GM21825 (cell line): ENCODE data around the gene SKIL.

Experiments used
- ATAC-seq: cut with Tn5 transposase; IDR thresholded peaks from one replicate; pipeline ENCODE4 v1.9.1; 2021; ENCODE audit warnings: mild to moderate bottlenecking, moderate library complexity; ENCODE audit not compliant: unreplicated experiment

SKIL gene

DNA sequence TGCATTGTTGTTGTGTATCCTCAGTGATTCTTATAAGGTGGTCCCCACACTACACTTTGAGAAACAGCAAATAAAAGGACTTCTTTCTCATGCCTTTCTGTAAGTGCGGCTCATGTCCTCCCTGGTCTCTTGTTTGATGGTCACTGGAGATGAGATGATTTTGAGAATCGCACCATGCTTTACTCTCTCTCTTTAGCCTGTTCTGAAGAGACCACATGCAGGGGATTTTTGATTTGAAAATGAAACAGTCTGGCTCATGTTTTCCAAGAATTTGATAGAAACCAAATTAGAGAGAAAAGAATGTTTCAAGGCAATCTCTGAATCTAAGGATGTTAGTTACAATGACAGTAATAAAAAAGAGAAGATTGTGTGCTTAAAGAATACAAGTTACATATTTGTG lies 79.2 kb downstream of the SKIL start:
- ATAC-seq, result no peak

DNA sequence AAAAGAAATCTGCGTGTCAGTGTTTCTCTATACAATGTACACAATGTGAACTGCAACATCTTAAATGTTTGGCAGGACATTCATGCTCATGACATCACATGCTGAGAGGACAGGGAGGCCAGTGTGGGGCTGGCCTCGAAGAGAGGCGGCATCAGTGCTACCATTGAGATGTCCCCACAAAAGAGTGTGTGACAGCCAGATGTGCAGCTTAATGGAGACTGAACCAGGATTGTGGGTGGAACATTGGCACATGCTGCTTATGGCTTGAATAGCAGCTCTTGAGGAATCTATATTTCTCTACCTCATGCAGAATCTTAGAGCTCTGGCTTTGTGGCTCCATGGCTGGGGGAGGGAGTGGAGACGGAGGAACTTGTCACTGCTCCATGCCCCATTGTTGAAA lies 79.7 kb downstream of the SKIL start:
- ATAC-seq, result no peak

DNA sequence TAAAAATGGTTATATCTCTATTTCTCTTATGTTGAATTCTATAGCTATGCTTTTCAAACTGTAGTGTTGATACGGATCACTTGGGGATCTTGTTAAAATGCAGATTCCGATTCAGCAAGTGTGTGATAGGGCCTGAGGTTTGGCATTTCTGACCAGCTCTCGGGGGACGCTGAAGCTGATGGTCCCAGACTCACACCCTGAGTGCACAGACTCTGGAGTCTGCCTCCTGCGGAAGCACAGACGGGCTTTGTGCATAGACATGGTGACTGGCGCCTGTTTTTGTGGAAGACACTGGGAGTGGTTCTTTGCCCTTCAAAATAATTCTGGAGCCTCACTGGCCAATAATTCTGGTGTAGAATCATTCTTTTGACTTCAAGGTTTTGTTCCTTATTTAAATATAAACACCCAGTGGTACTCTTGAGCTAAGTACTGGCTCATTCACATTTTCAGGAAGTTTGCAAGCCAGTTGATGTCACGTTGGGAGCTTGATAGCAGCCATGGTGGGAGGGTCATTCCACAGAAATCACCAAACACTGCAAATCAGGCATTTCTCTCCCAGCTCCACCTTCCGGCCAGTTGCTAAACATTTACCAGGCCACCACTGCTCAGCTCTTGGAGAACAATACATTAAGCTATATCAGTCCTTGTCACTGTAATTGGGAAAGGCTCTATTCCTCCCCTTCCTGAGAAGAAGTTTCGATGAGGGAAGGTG lies 80.3 kb downstream of the SKIL start:
- ATAC-seq, result no peak

- no peak for ATAC-seq
These were observed 81.3 kb downstream of the SKIL start for GRCh38 chr3:170438836-170439235.

DNA sequence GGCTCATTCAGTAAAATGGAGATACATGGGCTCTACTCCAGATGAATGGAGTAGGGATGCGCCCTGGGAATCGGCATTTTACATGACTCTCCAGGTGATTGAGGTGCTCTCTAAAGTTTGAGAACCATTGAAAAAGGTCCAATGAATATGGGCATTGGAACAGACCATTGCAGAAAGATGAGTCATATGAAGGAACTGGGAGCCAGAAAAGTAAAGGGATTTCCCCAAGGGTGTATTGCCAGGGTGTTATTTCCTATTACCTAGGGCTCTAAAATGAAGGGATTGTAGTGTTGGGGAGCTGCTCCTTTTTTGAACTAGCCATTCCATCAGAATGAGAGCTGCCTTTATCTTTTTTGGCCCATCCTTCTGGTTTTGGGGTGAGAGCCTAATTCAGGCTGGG lies 82.8 kb downstream of the SKIL start:
- ATAC-seq, result no peak

- ATAC-seq, result no peak
These were observed 83.9 kb downstream of the SKIL start for GRCh38 chr3:170441412-170441811.

GRCh38 chr3:170442947-170443346 lies 85.4 kb downstream of the SKIL start:
- no peak for ATAC-seq

GRCh38 chr3:170443457-170443856 lies 85.9 kb downstream of the SKIL start:
- ATAC-seq, result no peak
